Measurements from ENCODE around the gene GRK2. TPM values are rescaled to one million over a fixed set of nuclear protein-coding genes. Genes with fewer than 3 reads are reported as not detected.

GRK2 gene
- total RNA-seq, result 38.4 and 44.3 TPM in 2 replicates

DNA sequence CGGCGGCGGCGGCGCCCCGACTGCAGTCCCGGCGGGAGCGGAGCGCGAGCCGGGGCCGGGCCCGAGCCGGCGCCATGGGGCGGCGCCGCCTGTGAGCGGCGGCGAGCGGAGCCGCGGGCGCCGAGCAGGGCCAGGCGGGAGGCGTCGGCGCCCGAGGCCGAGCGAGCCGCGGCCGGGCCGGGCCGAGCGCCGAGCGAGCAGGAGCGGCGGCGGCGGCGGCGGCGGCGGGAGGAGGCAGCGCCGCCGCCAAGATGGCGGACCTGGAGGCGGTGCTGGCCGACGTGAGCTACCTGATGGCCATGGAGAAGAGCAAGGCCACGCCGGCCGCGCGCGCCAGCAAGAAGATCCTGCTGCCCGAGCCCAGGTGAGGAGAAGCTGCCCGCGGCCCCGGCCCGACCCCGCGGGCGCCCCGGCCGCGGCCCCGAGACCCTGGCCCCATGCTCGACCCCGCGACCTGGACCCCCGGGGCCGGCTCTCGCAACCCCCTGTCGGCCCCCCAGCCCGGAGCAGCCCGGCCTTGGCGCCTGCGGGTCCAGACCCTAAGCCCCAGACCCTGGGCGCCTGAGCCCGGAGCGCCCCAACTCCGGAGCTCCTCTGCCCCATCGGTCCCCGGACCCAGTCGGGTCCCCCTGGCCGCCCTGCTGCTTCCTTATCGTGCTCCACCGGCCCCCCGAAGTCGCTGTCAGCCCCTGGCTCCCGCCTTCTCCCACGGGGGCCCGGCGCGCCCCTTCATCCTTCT is at the start of gene GRK2:
GRK2 (plus strand) TSS at position 25 of the 739 bp plus-strand sequence; CDS start at position 252, 227 bp downstream.

DNA sequence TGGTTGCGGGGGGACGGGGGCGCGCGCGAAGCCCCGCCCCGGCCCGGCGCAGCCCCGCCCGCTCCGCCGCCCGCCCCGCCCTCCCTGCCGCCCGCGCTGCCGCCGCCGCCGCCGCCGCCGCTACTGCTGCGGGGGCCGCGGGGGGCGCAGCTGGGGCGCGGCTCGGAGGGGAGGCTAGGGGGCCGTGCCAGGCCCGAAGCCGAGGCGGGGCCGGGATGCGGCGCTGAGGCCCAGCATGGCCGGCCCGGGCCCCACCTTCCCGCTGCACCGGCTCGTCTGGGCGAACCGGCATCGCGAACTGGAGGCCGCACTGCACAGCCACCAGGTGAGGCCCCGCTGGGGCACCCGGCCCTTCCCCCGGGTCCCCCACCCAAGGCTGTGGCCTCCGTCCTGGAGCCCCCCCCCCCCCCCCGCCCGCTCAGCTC is 23.0 kb downstream of the GRK2 start, which contains the start of gene ANKRD13D:
ANKRD13D (plus strand) TSS at position 78 of the 425 bp plus-strand sequence; CDS start at position 236, 158 bp downstream.

DNA sequence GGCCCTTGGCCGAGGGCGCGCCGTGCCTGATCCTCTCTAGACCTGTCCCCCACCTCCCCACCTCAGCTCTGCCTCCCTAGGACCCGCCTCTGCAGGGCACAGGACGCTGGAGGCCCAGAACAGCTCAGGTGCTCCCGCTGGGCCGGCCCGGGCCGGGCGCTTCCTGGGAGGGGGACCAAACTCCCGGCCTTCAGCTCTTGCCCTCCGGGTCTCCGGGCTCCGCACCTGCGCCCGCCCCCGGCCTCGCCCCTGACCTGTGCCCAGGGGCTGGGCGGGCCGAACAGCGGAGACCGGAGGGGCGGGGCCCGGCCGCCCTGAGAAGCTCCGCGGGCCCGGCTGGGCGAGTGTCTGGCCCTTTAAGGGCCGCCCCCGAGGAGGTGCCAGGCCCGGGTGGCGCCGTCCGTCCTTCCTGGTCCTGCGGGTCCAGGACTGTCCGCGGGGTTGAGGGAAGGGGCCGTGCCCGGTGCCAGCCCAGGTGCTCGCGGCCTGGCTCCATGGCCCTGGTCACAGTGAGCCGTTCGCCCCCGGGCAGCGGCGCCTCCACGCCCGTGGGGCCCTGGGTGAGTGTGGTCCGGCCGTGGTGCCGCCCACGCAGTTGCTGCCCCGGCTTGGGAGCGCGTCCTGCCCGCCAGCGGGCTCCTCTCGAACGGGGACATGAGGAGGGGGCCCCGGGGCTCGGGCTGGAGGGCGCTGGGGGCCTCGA is 37.0 kb downstream of the GRK2 start, which contains the start of gene SSH3:
SSH3 (plus strand) TSS at position 399 of the 703 bp plus-strand sequence; CDS start at position 495, 96 bp downstream.

Other genes starting within 250 kb of the GRK2 start
- under 0.01 and 0.49 TPM in 2 replicates for gene SYT12, start 243.3 kb upstream of the GRK2 start, total RNA-seq
- 16.7 and 27.1 TPM in 2 replicates for gene RHOD, start 209.6 kb upstream of the GRK2 start, total RNA-seq
- 57.1 and 72.7 TPM in 2 replicates for gene KDM2A, start 147.2 kb upstream of the GRK2 start, total RNA-seq
- gene ANKRD13D, start 22.8 kb downstream of the GRK2 start, total RNA-seq, result 31.9 and 35.2 TPM in 2 replicates
- 18.3 and 18.8 TPM in 2 replicates for gene SSH3, start 37.1 kb downstream of the GRK2 start, total RNA-seq
- gene POLD4, start 87.1 kb downstream of the GRK2 start, total RNA-seq, result 38.3 and 58.4 TPM in 2 replicates
- gene CLCF1, start 107.1 kb downstream of the GRK2 start, total RNA-seq, result 12.7 and 13.8 TPM in 2 replicates
- gene RAD9A, start 125.5 kb downstream of the GRK2 start, total RNA-seq, result 5.0 and 7.3 TPM in 2 replicates
- 169 and 220 TPM in 2 replicates for gene PPP1CA, start 135.4 kb downstream of the GRK2 start, total RNA-seq
- 0.12 TPM in 1 of 2 replicates, not detected in the other for gene TBC1D10C, start 137.6 kb downstream of the GRK2 start, total RNA-seq
- gene CARNS1, start 149.2 kb downstream of the GRK2 start, total RNA-seq, result under 0.01 and 0.16 TPM in 2 replicates
- 44.5 and 48.8 TPM in 2 replicates for gene RPS6KB2, start 162.0 kb downstream of the GRK2 start, total RNA-seq
- gene PTPRCAP, start 171.2 kb downstream of the GRK2 start, total RNA-seq, result 0.32 TPM in 1 of 2 replicates, not detected in the other
- gene CORO1B, start 177.0 kb downstream of the GRK2 start, total RNA-seq, result 128 and 136 TPM in 2 replicates
- not detected in 2 replicates for gene GPR152, start 186.3 kb downstream of the GRK2 start, total RNA-seq
- not detected in 2 replicates for gene CABP4, start 188.9 kb downstream of the GRK2 start, total RNA-seq
- gene TMEM134, start 202.8 kb downstream of the GRK2 start, total RNA-seq, result 18.8 and 21.7 TPM in 2 replicates
- gene AIP, start 216.6 kb downstream of the GRK2 start, total RNA-seq, result 50.3 and 58.9 TPM in 2 replicates
- gene PITPNM1, start 238.9 kb downstream of the GRK2 start, total RNA-seq, result 30.7 and 31.5 TPM in 2 replicates
- 21.6 and 25.3 TPM in 2 replicates for gene CDK2AP2, start 241.7 kb downstream of the GRK2 start, total RNA-seq